NCI-H146 treated with DMSO at 0.1 percent for 48 hours (cell line): Measurements from ENCODE around the gene TXNDC17.
"Not testable (repeated sequence)": the region's sequence is repeated elsewhere in the genome, so short reads cannot be mapped to it uniquely, and the experiment has no call there.

Source experiments
- DNase-seq: peaks from one replicate; lab custom pipeline; 2025; ENCODE audit not compliant: unreplicated experiment; lab: John Stamatoyannopoulos, UW

TXNDC17 gene

DNA sequence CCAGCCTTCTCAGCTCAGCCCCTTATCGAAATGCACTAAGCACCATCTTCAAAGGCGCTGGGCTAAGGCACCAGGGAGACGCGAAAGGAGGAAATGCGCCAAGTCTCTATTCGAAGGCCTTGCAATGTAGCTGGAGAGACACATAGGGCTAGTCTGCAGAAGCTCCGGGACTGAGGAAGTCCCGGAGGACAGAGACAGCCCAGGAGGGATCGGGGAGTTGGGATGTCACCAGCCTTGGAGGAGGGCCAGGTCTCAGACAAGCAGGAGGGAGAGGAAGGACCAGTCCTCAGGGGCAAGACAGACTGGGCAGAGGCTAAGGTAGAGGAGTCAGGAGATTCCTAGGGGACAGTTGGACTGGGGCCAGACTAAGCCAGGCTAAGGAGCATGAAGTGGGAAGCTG lies 19.2 kb downstream of the TXNDC17 start:
- DNase-seq, result no peak

DNA sequence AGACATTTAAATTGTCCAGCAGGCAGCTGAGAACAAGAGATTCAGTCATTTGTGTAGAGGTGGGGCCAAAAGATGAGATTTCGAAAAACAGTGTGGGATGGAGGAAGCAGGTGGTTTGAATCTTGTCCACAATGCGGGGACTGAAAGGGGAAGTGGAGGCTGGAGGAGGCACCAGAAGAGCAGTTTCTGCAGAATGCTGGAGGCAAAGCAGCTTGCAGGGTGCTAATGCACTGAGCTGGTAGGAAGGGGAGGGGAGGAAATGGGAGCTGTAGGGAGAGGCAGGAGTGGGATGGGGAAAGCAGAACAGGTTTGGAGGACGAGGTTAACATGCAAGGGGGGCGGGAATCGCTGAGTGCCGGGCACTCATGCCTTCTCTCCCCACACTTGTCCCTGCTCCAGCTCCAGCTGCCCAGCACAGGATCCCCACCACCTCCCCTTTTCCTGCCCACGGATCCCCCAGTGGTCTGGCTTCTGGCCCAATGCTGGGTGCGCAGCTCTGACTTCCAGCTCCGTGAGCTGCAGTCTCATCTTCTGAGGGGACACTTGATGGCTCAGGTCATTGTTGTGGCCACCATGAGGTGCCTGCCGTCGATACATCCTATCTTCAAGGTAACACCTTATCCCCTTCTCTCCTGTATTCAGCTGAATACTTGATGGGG lies 20.1 kb downstream of the TXNDC17 start:
- DNase-seq, result no peak

DNA sequence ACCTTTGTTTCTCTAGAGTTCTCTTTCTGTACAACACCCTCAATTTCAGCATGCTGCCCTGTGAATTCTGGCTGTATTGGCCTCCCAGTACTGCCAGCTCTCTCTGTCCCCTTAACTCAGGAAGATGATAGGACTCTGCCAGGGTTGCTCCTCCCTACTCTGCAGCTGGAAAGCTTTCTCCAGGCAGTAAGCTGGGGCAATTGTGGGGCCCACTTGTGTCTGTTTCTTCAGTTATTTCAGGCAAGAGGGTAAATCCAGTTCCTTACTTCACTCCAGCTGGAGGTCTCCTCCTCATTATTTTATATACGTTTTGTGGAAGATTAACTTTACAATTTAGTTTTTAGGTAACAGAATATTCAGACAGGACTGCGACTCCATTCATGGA lies 20.6 kb downstream of the TXNDC17 start:
- no peak for DNase-seq

DNA sequence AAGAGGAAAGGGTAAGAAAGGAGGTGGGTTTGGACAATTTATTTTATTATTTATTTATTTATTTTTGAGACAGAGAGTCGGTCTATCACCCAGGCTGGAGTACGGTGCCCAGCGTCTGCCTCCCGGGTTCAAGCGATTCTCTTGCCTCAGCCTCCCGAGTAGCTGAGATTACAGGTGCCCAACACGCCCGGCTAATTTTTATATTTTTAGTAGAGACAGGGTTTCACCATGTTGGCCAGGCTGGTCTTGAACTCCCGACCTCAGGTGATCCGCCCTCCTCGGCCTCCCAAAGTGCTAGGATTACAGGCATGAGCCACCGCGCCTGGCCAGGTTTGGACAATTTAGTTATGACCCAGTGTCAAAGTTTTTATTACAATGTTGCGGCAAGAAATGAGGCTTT lies 22.3 kb downstream of the TXNDC17 start:
- not testable (repeated sequence) for DNase-seq

DNA sequence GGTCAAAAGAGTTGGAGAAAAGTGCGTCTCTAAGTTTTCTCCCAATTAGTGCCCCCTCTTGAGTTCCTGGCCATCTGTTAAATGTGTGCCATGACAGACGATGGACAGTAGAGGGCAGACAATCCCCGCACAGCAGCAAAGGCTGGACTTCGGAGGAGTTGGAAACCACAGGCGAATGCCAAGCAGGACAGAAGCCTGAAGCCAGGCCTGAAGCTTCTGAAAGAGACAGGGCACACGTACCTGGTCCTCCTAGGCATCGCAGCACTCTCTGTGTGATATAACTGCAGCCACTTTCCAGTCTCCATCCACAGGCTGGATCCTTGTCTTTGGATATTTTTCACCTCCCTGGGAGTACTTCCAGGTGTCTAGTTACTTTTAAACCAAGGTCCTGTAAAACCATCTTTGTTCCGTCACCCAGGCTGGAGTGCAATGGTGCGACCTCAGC lies 25.2 kb downstream of the TXNDC17 start:
- peak; percentile 15 for DNase-seq

DNA sequence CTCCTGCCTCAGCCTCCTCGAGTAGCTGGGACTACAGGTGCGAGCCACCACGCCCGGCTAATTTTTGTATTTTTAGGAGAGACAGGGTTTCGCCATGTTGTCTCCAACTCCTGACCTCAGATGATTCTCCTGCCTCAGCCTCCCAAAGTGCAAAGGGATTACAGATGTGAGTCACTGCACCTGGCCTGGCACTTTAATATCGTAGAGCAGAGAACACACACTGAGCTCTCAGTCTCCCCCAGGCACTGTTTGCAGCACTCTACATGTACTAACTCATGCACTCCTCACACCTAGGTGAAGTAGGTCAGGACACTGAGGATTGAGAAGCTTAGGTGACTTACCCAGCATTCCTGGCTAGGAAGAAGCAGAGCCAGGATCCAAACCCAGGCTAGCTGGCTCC lies 25.7 kb downstream of the TXNDC17 start:
- no peak for DNase-seq

DNA sequence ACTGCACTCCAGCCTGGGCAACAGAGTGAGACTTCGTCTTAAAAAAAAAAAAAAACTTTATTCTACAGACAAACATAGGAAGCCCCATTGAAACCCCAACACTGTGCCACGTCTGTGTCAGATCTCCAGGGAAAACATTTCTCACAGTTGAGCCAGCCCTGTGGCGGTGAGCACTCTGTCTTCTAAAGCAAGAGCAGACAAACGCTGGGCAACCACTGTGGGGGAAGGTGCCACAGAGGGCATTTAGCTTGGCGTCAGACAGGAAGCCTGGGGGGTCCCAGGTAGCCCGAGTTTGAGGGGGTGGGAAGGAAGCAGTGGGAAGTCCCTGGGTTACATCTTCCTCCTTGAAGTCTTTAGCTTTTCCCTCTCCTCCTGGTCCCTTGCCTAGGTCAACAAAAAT lies 26.7 kb downstream of the TXNDC17 start:
- DNase-seq, result no peak

DNA sequence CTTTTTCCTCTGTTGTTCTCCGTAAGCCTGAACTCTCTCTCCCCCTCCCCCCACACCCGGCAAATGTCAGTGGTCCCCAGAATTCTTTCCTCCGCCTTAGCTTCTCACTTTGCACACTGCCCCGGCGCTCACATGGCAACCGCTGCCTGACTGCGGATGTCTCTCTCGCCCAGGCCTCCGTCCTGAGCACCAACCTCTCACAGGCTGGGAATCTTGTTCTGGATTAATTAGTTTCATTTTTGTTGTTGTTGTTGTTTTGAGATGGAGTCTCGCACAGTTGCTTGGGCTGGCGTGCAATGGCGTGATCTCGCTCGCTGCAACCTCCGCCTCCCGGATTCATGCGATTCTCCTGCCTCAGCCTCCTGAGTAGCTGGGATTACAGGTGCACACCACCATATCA lies 27.4 kb downstream of the TXNDC17 start:
- no peak for DNase-seq

DNA sequence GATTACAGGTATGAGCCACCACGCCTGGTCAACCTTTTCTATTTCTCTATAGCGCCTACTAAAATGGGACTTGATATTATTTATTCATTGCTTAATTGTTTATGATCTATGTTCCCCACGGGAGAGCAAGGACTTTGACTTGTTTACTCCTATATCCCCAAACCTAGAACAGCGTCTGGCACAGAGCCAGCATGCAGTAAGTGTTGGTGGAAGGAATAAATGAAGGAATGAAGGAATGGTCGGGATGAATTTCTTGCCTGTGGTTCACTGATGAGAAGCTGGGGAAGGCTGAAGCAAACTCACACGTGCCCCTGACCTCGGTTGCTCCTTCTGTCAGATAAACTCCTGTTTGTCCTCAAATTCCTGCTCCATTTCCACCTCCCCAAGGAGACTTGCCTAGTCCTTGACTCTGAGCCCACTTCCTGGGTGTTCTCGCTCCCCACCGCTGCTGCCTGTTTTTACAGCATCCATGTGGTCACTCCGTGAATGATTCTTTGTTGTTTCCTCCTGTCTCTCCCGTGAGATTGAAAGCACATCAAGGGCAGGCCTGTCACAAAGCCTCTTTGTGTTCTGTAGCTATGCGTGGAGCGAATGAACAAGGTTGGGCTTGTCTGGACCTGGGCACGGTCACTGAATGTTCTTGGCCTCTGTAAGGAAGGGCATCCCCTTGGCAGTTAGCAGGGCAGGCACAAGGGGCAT lies 28.0 kb downstream of the TXNDC17 start:
- DNase-seq, result no peak

DNA sequence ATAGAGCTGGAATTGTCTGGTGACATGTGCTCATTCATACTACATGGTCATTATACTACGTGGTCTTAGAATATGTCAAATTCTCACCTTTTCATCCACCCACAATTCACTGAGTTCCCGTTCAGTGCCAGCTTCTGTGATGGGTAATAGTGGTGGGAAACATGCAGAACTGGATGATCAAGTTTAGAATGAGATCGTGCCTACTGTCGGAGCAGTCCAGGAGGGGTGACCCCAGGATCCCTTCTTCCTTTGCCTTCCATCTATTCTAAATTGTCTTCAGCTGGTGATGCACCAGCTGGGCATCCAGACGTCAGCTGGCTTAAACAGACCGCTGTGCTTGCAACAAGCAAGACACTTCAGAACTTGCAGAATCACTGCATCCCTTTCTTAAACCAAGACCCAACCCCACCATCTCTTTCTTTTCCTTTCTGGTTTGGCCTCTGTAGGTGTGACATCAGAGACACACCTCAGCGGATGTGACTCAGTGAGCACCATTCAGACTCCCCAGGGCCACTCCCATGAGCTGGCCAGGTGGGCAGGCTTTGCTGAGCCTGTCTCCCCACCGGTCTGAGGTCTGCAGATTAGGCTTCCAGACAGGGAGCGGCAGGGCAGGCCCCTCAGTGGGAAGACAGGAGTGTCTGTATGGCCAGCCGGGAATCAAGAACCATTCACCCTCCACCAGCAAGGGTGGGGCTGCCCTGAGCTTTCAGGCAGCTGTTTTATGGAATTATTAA lies 28.8 kb downstream of the TXNDC17 start:
- DNase-seq, result no peak

DNA sequence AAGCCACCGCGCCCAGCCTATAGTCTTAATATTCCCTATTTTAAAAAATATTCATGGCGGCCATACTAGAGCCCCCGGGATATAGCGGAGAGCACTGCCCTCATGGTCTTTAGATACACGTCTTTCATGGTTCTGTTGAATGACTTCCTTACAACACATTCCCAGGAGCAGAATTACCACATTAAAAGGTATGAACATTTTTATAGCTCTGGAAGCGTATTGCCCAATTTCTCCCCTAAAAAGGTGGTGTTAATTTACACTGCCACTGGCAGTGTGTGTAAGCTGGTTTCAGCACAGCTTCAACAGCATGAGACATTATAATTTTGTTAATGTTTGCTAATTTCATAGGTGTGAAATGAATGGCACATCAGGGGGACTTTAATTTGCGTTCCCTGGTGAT lies 29.7 kb downstream of the TXNDC17 start:
- no peak for DNase-seq

DNA sequence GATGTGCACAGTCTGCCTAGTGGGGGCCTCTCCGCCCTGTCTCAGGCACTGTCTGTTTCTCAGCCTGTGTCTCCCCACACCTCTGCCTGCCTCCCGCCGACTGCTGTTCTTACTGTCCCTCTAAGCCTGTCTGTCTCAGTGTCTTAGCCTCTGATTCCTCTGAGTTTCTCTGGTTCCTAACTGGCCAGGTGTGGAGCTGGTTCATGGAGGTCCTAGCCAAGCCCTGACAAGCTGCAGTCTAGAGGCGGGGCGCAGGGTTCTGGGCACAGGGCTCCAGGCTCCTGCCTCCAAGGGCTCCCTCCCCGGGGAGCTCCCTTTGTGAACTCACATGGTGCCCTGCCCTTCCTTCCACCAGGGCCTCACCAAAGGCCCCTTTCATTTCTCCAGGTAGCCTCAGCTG lies 30.1 kb downstream of the TXNDC17 start:
- DNase-seq, result no peak

DNA sequence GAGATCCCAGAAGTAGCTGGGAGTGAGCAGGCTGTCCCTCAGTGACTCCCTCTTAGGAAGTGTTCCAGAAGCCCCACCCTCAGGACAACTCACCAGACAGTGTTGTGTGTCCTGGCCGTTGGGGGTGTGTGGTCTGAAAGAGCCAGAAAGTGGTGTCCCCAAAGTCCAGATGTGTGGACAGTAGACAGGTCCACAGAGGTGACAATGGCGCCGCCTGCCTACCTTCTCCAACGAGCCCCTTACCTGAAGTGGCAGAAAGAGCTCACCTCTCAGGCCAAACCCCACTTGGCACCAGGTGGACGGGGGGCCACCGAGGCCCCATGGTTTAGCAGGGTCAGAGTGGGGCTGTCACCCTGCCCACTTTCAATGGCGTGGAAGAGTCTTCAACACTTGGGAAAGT lies 30.6 kb downstream of the TXNDC17 start:
- DNase-seq, result no peak

DNA sequence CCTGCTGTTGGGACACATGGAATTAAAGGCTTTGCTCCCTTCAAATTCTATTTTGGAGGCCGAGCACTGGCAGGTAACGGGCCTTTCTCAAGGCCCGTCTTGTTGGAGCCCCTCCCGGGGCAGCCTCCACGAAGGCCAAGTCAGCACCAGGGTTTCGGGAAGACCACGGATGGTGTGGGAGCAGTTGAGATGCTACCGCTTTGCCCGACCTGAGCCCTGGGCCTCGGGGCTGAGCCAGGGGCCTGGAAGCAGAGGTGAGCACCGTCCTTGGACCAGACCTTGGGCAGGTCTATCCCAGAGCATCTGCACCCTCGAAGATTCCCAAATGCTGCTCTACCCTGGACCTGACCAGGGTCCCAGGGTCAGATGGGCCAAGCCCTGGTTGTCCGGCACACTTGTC lies 33.7 kb downstream of the TXNDC17 start:
- no peak for DNase-seq

DNA sequence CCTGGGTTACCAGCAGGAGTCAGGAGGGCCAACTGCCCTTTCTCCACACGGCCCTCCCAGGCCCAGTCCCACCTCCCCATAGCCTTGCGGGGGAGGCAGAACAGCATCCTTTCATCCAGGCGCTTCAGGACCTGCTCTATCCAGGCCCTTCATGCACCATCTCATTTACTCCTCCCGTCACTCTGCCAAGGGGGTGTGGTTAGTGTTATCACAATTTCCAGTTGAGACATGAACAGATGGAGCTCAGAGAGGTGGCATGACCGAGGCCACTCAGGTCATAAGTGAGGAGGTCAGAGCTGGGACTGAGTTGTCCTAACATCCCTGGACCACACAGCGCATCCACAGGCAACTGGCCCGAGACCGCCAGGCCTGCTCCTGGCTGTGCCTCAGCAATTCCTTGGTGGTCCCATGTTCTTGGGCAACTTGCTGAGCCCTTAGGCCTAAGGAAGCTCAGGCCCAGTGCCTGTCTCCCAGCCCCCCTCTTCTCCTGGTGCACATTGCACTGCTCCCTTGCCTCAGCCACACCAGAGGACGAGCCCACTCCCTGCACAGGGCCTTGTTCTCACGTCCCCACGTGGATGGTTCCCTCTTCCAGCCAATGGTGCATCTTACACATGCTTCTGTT lies 34.5 kb downstream of the TXNDC17 start:
- DNase-seq, result no peak

DNA sequence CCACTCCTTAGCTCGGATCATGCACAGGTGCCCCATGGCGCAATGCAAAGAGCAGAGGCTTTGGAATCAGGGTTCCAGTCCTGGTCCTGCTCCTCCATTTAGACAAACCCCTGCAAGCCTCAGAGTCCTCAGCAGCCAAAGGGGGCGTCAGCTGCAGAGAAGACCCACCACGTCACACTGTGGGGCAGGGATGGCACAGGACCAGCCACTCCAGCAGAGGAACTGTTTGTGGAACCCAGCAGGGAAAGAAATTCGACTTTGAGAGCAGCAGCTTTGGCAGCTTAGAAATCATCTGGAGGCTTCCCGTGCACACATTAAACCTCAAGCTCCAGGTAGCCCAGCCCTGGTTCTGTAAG lies 35.9 kb downstream of the TXNDC17 start:
- DNase-seq, result no peak

DNA sequence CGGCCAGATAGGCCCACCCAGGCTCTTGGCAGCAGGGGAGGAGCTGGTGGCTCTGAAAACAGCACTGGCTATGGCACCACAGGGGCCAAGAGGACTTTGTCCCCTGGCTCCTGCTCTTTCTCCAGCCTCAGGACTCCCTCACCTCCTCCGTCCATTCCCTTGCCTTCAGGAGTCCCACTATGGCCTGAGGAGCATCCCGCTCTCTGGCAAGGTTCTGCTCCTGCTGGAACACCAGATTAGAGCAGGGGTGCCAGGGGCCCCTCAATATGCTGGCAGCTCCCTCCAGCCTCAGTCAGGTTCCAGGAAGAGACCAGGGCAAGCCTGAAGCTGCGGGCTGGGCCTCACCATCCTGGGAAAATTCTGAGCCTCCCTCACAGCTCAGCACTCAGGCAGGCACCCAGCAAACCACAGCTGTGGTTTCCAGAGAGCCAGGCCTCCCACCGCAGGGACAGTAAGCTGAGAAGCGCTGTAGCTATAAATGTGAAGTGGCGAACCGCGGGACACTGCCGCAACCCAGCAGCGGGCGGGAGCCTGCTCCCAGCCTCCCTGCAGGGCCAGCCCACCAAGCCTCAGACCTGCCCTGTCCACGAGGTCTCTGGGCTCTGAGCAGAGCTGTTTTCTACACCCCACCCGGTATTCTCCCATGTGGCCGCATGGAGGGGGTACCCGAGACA lies 36.4 kb downstream of the TXNDC17 start:
- no peak for DNase-seq

DNA sequence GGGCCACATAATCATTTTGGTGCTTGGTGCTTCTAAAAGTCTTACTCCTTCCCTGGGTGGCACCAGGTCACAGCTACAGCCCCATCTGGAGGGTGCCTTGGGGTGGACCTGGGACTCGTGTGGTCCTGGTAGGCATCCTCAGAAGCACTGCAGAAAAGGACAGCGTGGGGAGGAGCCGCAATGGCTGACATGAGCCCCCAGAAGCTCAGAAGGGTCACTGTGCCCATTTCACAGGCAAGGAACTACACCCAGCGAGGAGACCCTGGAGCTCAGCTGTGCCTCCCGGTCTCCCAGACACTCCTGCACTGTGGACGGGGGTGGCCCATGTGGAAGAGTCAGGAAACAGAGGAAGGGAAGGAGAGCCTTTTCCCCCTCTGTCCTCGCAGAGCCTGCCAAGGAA lies 37.1 kb downstream of the TXNDC17 start:
- no peak for DNase-seq

DNA sequence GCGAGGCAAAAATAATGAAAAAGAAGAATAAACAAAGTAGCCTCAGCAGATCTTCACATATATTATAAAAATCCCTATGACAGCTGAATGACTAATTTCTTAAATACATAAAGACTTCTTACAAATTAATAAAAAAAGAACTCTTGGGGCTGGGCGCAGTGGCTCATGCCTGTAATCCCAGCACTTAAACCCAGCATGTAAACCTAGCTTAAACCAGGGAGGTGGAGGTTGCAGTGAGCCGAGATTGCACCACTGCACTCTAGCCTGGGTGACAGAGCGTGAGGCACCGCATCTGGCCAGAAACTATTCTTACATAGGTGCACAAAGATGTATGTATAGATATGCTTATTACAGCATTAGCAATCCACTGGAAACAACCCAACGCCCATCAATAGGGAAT lies 38.4 kb downstream of the TXNDC17 start:
- no peak for DNase-seq

DNA sequence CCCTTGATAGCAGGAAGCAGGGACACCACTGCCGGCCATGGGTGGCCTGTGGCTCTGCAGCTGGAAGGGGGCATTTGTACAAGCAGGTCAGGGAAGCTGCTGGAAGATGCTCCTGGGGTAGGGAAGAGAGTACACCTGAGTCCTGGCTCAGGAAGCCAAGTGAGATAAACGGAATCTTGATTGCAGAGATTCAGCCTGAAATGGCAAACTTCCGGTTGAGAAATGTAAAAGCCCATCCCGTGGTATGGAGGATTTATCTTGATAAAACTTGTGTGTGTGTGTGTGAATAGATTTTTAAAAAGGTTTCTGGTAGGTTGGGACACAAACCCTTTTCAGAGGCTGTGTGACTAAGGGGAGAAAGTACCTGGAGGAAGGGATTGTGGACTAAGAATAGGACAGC lies 40.3 kb downstream of the TXNDC17 start:
- DNase-seq, result no peak

DNA sequence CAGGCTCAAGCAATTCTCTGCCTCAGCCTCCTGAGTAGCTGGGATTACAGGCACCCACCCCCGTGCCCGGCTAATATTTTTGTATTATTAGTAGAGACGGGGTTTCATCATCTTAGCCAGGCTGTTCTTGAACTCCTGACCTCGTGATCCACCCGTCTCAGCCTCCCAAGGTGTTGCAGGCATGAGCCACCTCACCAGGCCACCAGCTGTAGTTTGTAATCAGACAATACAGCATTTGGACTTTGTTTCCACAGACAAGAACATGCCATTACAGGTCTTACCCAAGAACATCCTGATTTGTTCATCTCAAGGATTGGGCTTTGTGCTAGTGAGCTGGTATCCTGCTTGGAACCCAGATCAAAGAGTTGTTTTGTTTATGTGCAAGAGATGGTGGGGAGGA lies 40.8 kb downstream of the TXNDC17 start:
- DNase-seq, result no peak
